ENCODE results near the gene FER. TPM values are rescaled to one million over a fixed set of nuclear protein-coding genes. Genes with fewer than 3 reads are reported as not detected.

FER gene
- total and polyA plus RNA-seq, 2 of the 8 experiments (the other 6 are each of a cell fraction or from before 2014, with no cell fraction given) = 1.3 to 15.8 TPM

DNA sequence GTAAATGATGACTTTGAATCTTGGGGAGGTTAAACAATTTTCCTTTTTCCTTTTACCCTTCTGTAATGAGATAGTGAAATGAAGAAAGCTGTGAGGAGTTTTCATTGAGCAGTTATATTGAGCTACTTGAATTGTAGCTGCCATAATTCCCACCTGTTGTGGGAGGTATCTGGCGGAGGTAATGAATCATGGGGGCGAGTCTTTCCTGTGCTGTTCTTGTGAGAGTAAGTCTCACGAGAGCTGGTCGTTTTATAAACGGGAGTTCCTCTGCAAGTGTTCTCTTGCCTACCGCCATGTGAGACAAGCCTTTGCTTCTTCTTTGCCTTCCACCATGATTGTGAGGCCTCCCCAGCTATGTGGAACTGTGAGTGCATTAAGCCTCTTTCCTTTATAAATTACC, 258.4 kb downstream of the FER start:
- no peaks in the 10 kb centered on the region for H3K79me1 ChIP-seq (ENCODE audit: low read depth, low read length)
- no peak overlapping the region for H2AFZ ChIP-seq (ENCODE audit: low read length)
- no peak overlapping the region for H2BK20ac ChIP-seq (ENCODE audit: low read length)
- H3K14ac ChIP-seq (ENCODE audit: insufficient read length) = no peak overlapping the region
- H3K9me3 ChIP-seq (ENCODE audit: insufficient read depth in 2 of 2, low read depth in 1 of 2, low read length in 1 of 2) = no peaks in the 10 kb centered on the region
- no peak overlapping the region for H3K23ac ChIP-seq (ENCODE audit: insufficient read length)
- H2BK15ac ChIP-seq (ENCODE audit: low read length) = no peak overlapping the region
- no peak overlapping the region for H2BK120ac ChIP-seq (replicated peaks; ENCODE audit: low read depth, low read length)
- H3K79me2 ChIP-seq (ENCODE audit: control insufficient read depth in 1 of 2, insufficient read depth in 2 of 2, low read length in 2 of 2) = no peaks in the 10 kb centered on the region
- H4K91ac ChIP-seq (replicated peaks; ENCODE audit: insufficient read length, low read length) = no peak overlapping the region
- no peak overlapping the region for H3K4me2 ChIP-seq (ENCODE audit: insufficient read depth in 1 of 2, low read depth in 2 of 2, low read length in 2 of 2)
- no peak for FAIRE-seq
- DNase-seq (ENCODE audit: low read depth in 1 of 2, low spot score in 2 of 2) = no peak
- H4K8ac ChIP-seq (ENCODE audit: extremely low read depth, insufficient read depth, low read length) = no peak overlapping the region
- H2BK12ac ChIP-seq (ENCODE audit: low read depth, low read length) = no peak overlapping the region
- no peaks in the 10 kb centered on the region for H3K36me3 ChIP-seq (ENCODE audit: control insufficient read depth in 2 of 4, insufficient read depth in 4 of 4, low read length in 3 of 4)
- CTCF ChIA-PET (ENCODE audit: partially characterized antibody) = no interaction called here
- no peak overlapping the region for H3K9ac ChIP-seq (replicated peaks in 1 of 4; ENCODE audit: extremely low read depth in 1 of 4, low read depth in 3 of 4, low read length in 3 of 4)
- H2AK5ac ChIP-seq (ENCODE audit: low read depth, low read length) = no peak overlapping the region
- H3K4ac ChIP-seq (replicated peaks; ENCODE audit: insufficient read length, low read depth, low read length) = no peak overlapping the region
- no peaks in the 10 kb centered on the region for H3K4me1 ChIP-seq (replicated peaks in 1 of 4; ENCODE audit: control insufficient read depth in 3 of 4, insufficient read depth in 4 of 4, low read length in 3 of 4)
- H3K18ac ChIP-seq (ENCODE audit: extremely low read depth, low read length) = no peak overlapping the region
- WGBS, 2 experiments (ENCODE audit: extremely low coverage in 1 of 2, insufficient coverage in 1 of 2, insufficient read length in 1 of 2, insufficient replicate concordance in 2 of 2, low coverage in 1 of 2, low lambda C conversion rate in 2 of 2, missing lambda C conversion rate in 1 of 2) = 83% methylated on average over 6 of the region's 6 CpGs; no CpG with 5 or more reads in 1 of the 2 experiments
- no peak overlapping the region for H3K4me3 ChIP-seq (ENCODE audit: extremely low read depth in 1 of 4, insufficient read depth in 2 of 4, low read depth in 3 of 4, low read length in 4 of 4)
- H3K23me2 ChIP-seq (ENCODE audit: low read depth, low read length) = no peaks in the 10 kb centered on the region
- H3K56ac ChIP-seq (replicated peaks; ENCODE audit: insufficient read length, low read depth, low read length) = no peak overlapping the region
- H3K27ac ChIP-seq (ENCODE audit: low read depth, low read length) = no peak overlapping the region
- POLR2A ChIA-PET (ENCODE audit: partially characterized antibody) = no interaction called here
- H4K5ac ChIP-seq (ENCODE audit: insufficient read length, low read depth, low read length) = no peak overlapping the region
- no peaks in the 10 kb centered on the region for H4K20me1 ChIP-seq (replicated peaks in 1 of 2; ENCODE audit: control insufficient read depth in 1 of 2, insufficient read depth in 2 of 2, low read length in 2 of 2)
- H2BK5ac ChIP-seq (ENCODE audit: low read depth, low read length) = no peak overlapping the region
- H3K27me3 ChIP-seq (replicated peaks in 1 of 4; ENCODE audit: control insufficient read depth in 3 of 4, extremely low read depth in 1 of 4, insufficient read depth in 3 of 4, low read length in 3 of 4) = no peaks in the 10 kb centered on the region
- TF ChIP-seq KDM4A (IDR thresholded peaks at IDR 0.05; ENCODE audit: low read depth, low read length, severe bottlenecking) (no peak), TAF7 (optimal IDR thresholded peaks at IDR 0.05; ENCODE audit: borderline replicate concordance, low read depth, low read length) (no peak), CBX5 (IDR thresholded peaks at IDR 0.05; ENCODE audit: low read depth, low read length) (no peak), JUN (IDR thresholded peaks at IDR 0.05; ENCODE audit: low read depth, low read length) (no peak)
